HG03575 (cell line): ENCODE results near the gene ACBD6.

Experiments used
- ATAC-seq: cut with Tn5 transposase; IDR thresholded peaks from one replicate; pipeline ENCODE4 v1.9.1; 2021; ENCODE audit not compliant: unreplicated experiment, insufficient number of reproducible peaks, low FRiP score; ENCODE audit errors: extremely low read depth

Gene ACBD6

GRCh38 chr1:180267761-180268555 is 234.4 kb downstream of the ACBD6 start:
- no peak for ATAC-seq

DNA sequence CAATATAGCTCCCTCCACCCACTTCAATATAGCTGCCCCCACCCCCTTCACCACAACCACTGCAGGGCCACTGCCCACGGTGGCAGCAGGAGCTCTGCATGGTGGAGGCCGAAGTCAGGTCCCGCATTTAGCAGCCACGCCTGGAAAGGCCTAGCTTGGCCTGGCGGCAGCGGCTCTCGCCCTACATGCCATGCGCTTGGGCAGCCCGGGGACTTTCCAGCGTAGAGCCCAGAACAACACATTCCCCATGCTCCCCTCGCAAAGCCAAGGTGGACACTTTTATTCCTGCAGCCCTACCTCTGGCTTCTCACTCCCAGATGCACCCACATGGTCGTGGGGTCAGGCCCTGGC is 235.2 kb downstream of the ACBD6 start:
- ATAC-seq: no peak

GRCh38 chr1:180266275-180267210 is 235.8 kb downstream of the ACBD6 start:
- no peak for ATAC-seq

DNA sequence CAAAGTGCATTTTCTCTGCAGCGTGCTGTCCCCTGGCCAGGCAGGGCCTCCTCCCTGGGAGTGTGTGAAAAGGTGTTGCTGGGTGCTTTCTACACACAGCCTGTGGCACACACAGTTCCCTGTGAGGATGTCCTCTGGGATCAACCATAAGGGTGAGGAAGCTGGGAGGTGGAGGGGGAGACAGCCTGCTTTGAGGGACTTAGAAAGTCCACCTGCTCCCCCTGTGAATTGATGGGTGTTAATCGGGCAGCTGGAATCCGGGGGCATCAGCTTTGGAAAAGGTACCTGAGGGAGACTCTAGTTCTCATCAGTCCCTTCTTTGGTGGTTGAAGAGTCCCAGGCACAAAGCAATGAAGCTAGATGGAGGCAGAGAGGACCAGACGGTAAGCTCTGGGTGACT is 236.5 kb downstream of the ACBD6 start:
- no peak for ATAC-seq

DNA sequence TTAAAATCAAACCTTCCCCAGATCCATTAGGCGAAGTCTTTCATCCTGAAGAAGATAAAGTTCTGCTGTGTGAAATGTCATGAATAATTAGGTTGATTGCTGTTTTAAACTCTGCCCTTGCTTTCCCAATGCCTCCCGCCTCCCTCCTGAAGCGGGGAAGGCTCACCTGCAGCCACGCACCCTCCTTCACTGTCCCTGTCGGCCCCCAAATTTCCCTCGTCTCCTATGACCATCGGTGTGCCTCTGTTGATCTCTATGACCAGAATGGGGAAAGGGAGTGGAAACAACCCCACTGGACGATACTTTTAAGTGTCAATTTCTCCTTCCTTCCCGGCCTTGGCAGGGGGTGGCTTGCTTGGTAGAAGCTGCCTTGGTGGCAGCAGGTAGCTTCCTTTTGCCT is 237.2 kb downstream of the ACBD6 start:
- ATAC-seq: no peak

DNA sequence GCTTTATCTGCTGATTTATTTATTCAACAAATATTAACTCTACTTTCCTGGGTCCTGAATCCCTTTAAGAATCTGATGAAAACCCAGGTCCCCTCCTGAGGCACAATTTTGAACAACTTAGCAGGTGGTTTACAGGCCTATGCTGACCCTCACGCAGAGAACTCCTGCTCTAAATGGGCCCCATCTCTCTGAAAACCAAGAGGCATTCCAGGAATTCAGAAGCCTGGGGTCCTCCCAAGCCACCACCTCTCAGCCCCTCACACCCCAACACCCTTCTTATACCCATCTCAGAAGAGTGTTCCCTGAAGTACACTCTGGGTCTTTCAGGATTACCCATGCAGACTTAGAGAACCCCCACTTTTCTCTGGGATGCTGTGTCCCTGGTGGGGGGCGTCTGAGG is 237.8 kb downstream of the ACBD6 start:
- no peak for ATAC-seq

DNA sequence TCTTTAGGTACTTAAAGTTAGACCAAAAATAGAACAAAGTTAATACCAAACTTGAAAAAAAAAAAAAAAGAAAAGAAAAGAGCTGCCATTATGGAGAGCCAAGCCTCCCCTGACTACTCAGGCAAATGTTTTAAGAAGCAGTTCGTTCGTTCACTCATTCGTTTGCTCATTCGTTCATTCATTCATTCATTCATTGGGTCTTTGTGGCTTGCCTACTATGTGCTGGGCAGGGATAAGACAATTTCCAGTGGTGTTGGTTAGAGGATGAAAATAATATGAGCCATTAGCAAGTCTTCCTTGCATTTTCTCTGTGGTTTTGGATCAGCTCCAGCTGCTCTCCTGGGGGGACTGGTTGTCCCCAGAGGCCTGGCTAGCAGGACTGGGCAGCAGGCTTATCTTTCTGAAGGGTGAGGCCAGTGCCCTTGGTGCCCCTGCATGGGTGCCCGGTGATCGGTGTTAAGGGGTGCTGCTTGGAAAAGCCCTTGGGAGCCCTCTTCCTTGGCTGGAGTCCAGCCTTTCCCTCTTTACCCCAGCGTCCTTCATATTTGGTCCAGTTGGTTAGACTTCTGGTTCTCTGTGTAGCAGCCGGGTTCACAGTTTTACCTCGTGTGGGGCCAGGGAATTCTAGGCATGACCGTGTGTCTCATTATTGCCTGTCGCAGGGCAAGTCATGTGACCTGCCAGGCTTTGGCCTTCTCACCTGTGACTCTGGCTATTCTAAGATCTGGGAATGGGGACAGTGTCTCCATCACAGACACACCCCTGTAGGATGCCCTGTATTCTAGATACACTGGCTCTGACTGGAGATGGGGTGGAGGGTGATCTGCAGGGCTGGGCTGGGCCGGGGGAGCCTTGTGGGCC is 239.5 kb downstream of the ACBD6 start:
- ATAC-seq: no peak

- ATAC-seq: no peak
Observed at GRCh38 chr1:180261524-180262155, 240.7 kb downstream of the ACBD6 start.

DNA sequence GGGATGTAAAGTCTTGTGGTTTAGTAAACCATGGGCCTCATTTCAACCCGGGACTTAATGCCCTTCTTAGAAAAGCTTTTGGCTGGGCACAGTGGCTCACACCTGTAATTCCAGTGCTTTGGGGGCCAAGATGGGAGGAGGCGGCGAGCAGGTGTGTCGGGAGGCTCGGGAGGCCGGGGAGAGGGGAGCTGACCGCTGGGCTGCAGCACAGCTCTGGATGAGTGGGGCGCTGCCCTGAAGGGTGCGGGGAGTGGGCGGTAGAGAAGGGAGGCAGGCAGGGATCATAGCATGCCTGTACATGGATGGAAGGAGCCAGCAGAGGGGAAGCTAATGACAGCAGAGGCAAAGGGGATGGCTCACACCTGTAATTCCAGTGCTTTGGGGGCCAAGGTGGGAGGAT is 241.3 kb downstream of the ACBD6 start:
- ATAC-seq: no peak

- no peak for ATAC-seq
Observed at GRCh38 chr1:180260541-180260940, 241.8 kb downstream of the ACBD6 start.

DNA sequence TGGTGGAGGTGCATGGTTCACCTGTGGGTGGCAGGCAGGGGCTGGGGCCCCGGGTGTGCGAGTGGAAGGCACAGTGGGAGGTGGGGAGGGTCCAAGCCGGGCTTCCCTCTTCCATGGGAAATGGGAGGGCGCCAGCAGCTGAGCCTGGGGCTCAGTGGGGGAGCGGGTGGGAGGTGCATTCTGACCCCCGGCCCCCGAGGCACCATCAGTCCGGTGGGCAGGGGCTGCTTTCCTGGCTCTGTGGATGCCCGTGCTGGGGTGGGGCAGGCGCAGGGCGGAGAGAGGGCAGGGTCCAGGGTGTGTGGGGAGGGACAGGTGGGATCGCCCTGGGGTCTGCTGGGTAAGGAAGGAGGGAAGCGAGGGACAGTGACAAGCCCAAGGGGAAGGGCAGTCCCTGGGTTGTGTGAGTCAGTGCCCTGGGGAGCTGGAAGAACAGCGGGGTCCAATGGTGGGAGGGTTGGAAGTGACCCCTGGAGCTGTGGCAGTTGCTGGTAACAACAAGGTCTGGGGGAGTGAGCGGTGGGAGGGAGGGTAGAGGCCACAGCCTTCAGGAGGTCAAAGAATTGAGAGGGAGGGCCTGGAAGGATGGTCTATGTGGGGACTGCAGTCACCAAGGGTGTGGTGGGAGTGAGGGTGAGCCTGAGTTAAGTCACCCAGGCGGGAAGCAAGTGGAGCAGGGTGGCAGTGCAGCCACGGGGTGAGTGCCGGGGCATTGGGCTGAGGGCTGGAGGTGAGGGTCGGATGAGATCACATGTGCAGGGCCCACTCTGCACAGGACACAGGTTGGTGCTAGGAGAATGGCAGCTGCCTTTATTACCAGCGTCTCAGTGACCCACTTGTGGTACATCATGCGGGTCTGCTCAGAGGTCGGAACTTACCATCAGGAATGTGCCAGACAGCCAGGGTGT is 242.7 kb downstream of the ACBD6 start:
- ATAC-seq: no peak

DNA sequence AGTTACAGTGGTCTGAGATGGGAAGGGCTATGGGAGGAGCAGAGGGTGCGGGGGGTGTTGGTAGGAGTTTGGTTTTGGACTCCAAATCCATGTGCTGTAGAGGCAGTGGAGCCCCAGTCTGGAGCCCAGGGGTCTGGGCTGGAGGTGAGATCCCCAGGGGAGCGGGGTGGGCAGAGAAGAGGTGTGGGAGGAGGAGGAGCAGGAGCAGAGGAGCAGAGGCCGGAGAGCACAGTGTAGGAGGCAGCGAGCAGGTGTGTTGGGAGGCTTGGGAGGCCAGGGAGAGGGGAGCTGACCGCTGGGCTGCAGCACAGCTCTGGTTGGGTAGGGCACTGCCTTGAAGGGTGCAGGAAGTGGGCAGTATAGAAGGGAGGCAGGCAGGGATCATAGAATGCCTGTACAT is 243.4 kb downstream of the ACBD6 start:
- ATAC-seq: no peak

GRCh38 chr1:180258290-180258689 is 244.1 kb downstream of the ACBD6 start:
- no peak for ATAC-seq

GRCh38 chr1:180257486-180257885 is 244.9 kb downstream of the ACBD6 start:
- ATAC-seq: no peak

GRCh38 chr1:180257028-180257386 is 245.4 kb downstream of the ACBD6 start:
- no peak for ATAC-seq

DNA sequence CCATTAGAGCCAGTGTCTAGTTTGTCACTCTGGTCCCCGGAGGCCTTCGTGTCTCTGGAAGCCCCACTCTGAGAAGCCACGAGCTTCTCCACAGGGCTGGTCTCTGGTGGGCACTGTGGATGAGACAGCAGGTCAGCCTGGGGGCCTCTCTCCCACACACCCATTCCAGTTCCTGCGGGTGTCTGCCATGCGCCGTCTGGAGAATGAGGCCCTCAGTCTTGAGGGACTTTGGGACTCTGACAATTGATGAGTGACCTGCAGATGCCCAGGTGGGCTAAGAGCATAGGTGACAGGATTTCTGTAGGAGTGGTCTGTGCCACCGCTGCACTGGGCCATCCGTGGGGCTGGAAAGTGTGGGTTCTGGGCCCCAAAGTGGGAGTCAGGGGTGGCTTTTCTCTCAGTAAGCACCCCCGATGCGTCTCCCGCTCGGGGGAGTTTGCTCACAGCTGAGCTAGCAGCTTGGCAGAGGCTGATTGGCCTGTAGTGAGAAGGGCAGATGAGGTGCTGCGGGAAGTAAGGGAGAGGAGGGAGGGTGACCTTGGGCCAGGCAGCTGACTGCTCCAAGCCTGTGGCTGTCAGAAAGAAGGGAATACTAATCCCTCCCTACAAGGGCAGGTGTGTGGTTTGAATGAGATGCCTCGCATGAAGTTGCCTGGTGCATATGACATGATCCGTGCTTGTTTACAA is 245.9 kb downstream of the ACBD6 start:
- no peak for ATAC-seq

DNA sequence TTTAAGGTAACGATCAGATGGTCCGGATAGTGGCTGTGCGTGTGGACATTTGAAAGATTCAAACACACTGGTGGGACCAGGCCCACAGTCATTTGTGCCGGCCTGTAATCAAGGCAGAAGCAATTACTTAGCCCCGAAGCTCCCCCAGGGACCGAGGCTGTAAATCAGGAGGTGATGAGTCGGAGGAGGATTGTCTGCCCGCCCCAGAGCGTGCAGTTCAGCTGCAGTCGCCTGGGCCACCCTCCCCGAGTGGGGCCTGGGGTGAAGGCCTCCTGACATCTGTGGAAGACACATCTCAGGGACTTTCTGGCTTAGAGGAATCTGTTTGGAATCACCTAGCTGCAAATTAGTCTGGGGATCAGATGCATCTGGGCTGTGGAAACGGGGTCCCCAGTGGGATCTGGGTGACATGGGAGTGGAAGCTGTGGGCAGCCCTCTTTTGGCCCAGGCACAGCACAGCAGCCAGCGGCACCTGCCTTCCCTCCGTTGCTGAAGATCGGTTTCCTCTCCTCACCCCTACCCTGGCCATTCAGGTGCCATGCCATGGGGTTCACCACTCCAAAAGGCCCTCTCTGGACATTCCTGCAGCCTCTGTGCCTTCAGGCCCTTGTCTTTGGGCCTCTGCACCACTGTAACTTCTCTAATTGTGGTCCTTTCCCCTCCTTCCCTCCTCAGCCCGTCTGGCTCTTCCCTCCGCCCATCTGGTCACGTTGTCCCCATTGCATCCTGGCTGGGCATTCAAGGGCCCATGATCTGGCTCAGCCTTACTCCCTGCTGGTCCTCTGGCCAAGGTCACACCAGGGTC is 246.6 kb downstream of the ACBD6 start:
- no peak for ATAC-seq
